GM23338 (cell line): ENCODE data around the gene TBC1D5. TPM values are rescaled to one million over a fixed set of nuclear protein-coding genes. Genes with fewer than 3 reads are reported as not detected.

Experiments used
- ATAC-seq: fragments of 200-7000 bp; cut with Tn5 transposase; 3 replicates; pipeline ENCODE4 v1.9.1; 2020
- DNase-seq: peaks from one replicate; pipeline ENCODE4 v3.0.0-alpha.2; 2015; ENCODE audit warnings: low spot score
- H2AFZ ChIP-seq: fragments of 200-600 bp; sonication (generic); 2 replicates; pipeline ENCODE4 v1.8.0; 2016; ENCODE audit warnings: antibody characterized with exemption, mild to moderate bottlenecking, moderate library complexity
- H3F3A ChIP-seq: fragments of 200-600 bp; sonication (generic); replicated peaks from 2 replicates; pipeline ENCODE4 v1.8.0; 2017; ENCODE audit warnings: antibody characterized with exemption, mixed run types, low read depth
- H3K27ac ChIP-seq: fragments of 200-600 bp; sonication (generic); 2 replicates; pipeline ENCODE4 v1.6.1; 2016; ENCODE audit warnings: low read depth
- H3K27me3 ChIP-seq: fragments of 200-600 bp; sonication (generic); 2 replicates; pipeline ENCODE4 v1.8.0; 2016; ENCODE audit warnings: mild to moderate bottlenecking, mixed run types, moderate library complexity; ENCODE audit not compliant: insufficient read depth
- H3K36me3 ChIP-seq: fragments of 200-600 bp; sonication (generic); 2 replicates; pipeline ENCODE4 v1.8.0; 2016; ENCODE audit warnings: mild to moderate bottlenecking; ENCODE audit not compliant: insufficient read depth
- H3K4me1 ChIP-seq: fragments of 200-600 bp; sonication (generic); 2 replicates; pipeline ENCODE4 v1.8.0; 2016; ENCODE audit warnings: mild to moderate bottlenecking, moderate library complexity; ENCODE audit not compliant: insufficient read depth
- H3K4me2 ChIP-seq: fragments of 200-600 bp; sonication (generic); 2 replicates; pipeline ENCODE4 v1.7.1; 2017; ENCODE audit warnings: mixed run types
- H3K4me3 ChIP-seq: fragments of 200-600 bp; sonication (generic); 2 replicates; pipeline ENCODE4 v1.6.1; 2016; ENCODE audit warnings: mixed run types
- H3K79me2 ChIP-seq: fragments of 200-600 bp; sonication (generic); replicated peaks from 2 replicates; pipeline ENCODE4 v1.8.0; 2017; ENCODE audit warnings: mild to moderate bottlenecking; ENCODE audit not compliant: insufficient read depth
- H3K9me2 ChIP-seq: fragments of 200-600 bp; sonication (generic); 2 replicates; pipeline ENCODE4 v1.8.0; 2017; ENCODE audit not compliant: insufficient read depth
- H4K20me1 ChIP-seq: fragments of 200-600 bp; sonication (generic); replicated peaks from 2 replicates; pipeline ENCODE4 v1.8.0; 2017; ENCODE audit warnings: mild to moderate bottlenecking; ENCODE audit not compliant: insufficient read depth
- H3K27ac Mint-ChIP-seq: 2 replicates; pipeline ENCODE4 v1.8.0; 2020; ENCODE audit warnings: inconsistent platforms, mild to moderate bottlenecking, moderate library complexity, mixed read lengths
- H3K27me3 Mint-ChIP-seq: 3 replicates; pipeline ENCODE4 v1.8.0; 2022; ENCODE audit warnings: low read depth, mild to moderate bottlenecking, moderate library complexity, mixed read lengths, inconsistent platforms; ENCODE audit not compliant: insufficient read depth, poor library complexity
- H3K36me3 Mint-ChIP-seq: 3 replicates; pipeline ENCODE4 v1.8.0; 2021; ENCODE audit warnings: low read depth, mild to moderate bottlenecking, inconsistent platforms, moderate library complexity, mixed read lengths
- H3K4me1 Mint-ChIP-seq: 3 replicates; pipeline ENCODE4 v1.8.0; 2020; ENCODE audit warnings: mild to moderate bottlenecking, inconsistent platforms, mixed read lengths
- H3K4me3 Mint-ChIP-seq: 3 replicates; pipeline ENCODE4 v1.8.0; 2021; ENCODE audit warnings: moderate library complexity, mild to moderate bottlenecking, inconsistent platforms, mixed read lengths
- H3K9me3 Mint-ChIP-seq: 3 replicates; pipeline ENCODE4 v1.8.0; 2020; ENCODE audit warnings: moderate library complexity, mild to moderate bottlenecking, inconsistent platforms, mixed read lengths
- CREB1 ChIP-seq: fragments of 250-450 bp; sonication (Bioruptor Pico); IDR thresholded peaks from 2 replicates; pipeline ENCODE4 v1.5.0; 2020; ENCODE audit warnings: low read depth, mild to moderate bottlenecking, moderate library complexity
- EZH2 ChIP-seq: fragments of 200-600 bp; sonication (generic); IDR thresholded peaks from one replicate; pipeline ENCODE4 v1.8.0; 2017; ENCODE audit warnings: antibody characterized with exemption, mild to moderate bottlenecking, low read depth; ENCODE audit not compliant: unreplicated experiment
- EZH2phosphoT487 ChIP-seq: fragments of 200-600 bp; sonication (generic); IDR thresholded peaks from one replicate; pipeline ENCODE4 v1.8.1; 2018; ENCODE audit warnings: antibody characterized with exemption; ENCODE audit not compliant: unreplicated experiment
- JUNB ChIP-seq: IDR thresholded peaks from one replicate; pipeline ENCODE4 v1.6.1; 2016; ENCODE audit warnings: antibody characterized with exemption; ENCODE audit not compliant: unreplicated experiment
- NANOG ChIP-seq: IDR thresholded peaks from 2 replicates; pipeline ENCODE4 v1.6.1; 2016; ENCODE audit warnings: antibody characterized with exemption, borderline replicate concordance
- POLR2AphosphoS5 ChIP-seq: IDR thresholded peaks from 2 replicates; pipeline ENCODE4 v1.6.1; 2016; ENCODE audit warnings: antibody characterized with exemption, low read depth
- REST ChIP-seq: IDR thresholded peaks from one replicate; pipeline ENCODE4 v1.6.1; 2018; ENCODE audit warnings: antibody characterized with exemption; ENCODE audit not compliant: unreplicated experiment
- STAT1 ChIP-seq: IDR thresholded peaks from one replicate; pipeline ENCODE4 v1.6.1; 2016; ENCODE audit warnings: antibody characterized with exemption; ENCODE audit not compliant: unreplicated experiment
- ZNF114 ChIP-seq: fragments of 250-450 bp; sonication (Bioruptor Pico); IDR thresholded peaks from 2 replicates; pipeline ENCODE4 v1.5.0; 2020; ENCODE audit warnings: mild to moderate bottlenecking, moderate library complexity
- ZNF331 ChIP-seq: fragments of 250-450 bp; sonication (Bioruptor Pico); IDR thresholded peaks from 2 replicates; pipeline ENCODE4 v1.5.0; 2020; ENCODE audit warnings: low read depth, mild to moderate bottlenecking, moderate library complexity
- polyA plus RNA-seq: library from polyadenylated mRNA; unstranded; fragments of >200 nt; fragmentation: Nextera tagmentation; extraction: Ambion mirVana; gene quantifications from 2 replicates; pipeline ENCODE4 v1.2.1, GENCODE V29; 2016
- total RNA-seq: library from RNA; depleted of rRNA; stranded (reverse); fragments of >200 nt; shearing (Covaris generic); gene quantifications from 2 replicates; pipeline ENCODE4 v1.2.3, GENCODE V29; 2014
- TF ChIP-seq, protein P1 (sequence below), 2 experiments: fragments of 200-600 bp in 1 of 2; sonication (generic) in 1 of 2; conservative IDR thresholded peaks; 2 replicates each; pipeline versions ENCODE4 v1.5.1 to v1.6.1; 2016 to 2017; ENCODE audit warnings: antibody characterized with exemption in 2 of 2, low read depth in 2 of 2, mild to moderate bottlenecking in 2 of 2, moderate library complexity in 1 of 2
- TF ChIP-seq, protein P2 (sequence below): fragments of 250-450 bp; sonication (Bioruptor Pico); IDR thresholded peaks from 2 replicates; pipeline ENCODE4 v1.5.0; 2020; ENCODE audit warnings: mild to moderate bottlenecking, moderate library complexity
- TF ChIP-seq, protein P3 (sequence below): IDR thresholded peaks from 2 replicates; pipeline ENCODE4 v1.6.1; 2016; ENCODE audit warnings: antibody characterized with exemption

Gene TBC1D5
- total and polyA plus RNA-seq, 2 experiments from 2014 or later = 21.8 to 48.1 TPM

GRCh38 chr3:17133632-17134545, 608.5 kb downstream of the TBC1D5 start:
- no peak overlapping the region for H3K4me3 Mint-ChIP-seq
- ATAC-seq = no peak
- no peaks in the 10 kb centered on the region for H3K36me3 Mint-ChIP-seq

More at GRCh38 chr3:17133632-17134545, 608.5 kb downstream of the TBC1D5 start:
- no peak for DNase-seq
- Histone ChIP-seq H3K4me3 (no peak overlapping the region), H3K9me2 (peaks cover 9% of the 10 kb centered on the region), H3K27ac (no peak overlapping the region), H3K4me2 (no peak overlapping the region), H3K36me3 (no peaks in the 10 kb centered on the region; the same call in 1 of the 2 replicates), H4K20me1 (no peaks in the 10 kb centered on the region), H3K4me1 (no peaks in the 10 kb centered on the region), H3F3A (no peaks in the 10 kb centered on the region), H2AFZ (no peak overlapping the region), H3K27me3 (no peaks in the 10 kb centered on the region), H3K79me2 (no peaks in the 10 kb centered on the region)
- TF ChIP-seq CREB1 (CRISPR knock-in tag) = no peak
- TF ChIP-seq JUNB = no peak
- no peak for TF ChIP-seq ZNF114 (CRISPR knock-in tag)
- TF ChIP-seq, protein P1, sequence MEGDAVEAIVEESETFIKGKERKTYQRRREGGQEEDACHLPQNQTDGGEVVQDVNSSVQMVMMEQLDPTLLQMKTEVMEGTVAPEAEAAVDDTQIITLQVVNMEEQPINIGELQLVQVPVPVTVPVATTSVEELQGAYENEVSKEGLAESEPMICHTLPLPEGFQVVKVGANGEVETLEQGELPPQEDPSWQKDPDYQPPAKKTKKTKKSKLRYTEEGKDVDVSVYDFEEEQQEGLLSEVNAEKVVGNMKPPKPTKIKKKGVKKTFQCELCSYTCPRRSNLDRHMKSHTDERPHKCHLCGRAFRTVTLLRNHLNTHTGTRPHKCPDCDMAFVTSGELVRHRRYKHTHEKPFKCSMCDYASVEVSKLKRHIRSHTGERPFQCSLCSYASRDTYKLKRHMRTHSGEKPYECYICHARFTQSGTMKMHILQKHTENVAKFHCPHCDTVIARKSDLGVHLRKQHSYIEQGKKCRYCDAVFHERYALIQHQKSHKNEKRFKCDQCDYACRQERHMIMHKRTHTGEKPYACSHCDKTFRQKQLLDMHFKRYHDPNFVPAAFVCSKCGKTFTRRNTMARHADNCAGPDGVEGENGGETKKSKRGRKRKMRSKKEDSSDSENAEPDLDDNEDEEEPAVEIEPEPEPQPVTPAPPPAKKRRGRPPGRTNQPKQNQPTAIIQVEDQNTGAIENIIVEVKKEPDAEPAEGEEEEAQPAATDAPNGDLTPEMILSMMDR (conservative IDR thresholded peaks at IDR 0.05; ENCODE audit: low read depth in 2 of 2) = no peak
- no peak for TF ChIP-seq REST
- TF ChIP-seq, protein P2, sequence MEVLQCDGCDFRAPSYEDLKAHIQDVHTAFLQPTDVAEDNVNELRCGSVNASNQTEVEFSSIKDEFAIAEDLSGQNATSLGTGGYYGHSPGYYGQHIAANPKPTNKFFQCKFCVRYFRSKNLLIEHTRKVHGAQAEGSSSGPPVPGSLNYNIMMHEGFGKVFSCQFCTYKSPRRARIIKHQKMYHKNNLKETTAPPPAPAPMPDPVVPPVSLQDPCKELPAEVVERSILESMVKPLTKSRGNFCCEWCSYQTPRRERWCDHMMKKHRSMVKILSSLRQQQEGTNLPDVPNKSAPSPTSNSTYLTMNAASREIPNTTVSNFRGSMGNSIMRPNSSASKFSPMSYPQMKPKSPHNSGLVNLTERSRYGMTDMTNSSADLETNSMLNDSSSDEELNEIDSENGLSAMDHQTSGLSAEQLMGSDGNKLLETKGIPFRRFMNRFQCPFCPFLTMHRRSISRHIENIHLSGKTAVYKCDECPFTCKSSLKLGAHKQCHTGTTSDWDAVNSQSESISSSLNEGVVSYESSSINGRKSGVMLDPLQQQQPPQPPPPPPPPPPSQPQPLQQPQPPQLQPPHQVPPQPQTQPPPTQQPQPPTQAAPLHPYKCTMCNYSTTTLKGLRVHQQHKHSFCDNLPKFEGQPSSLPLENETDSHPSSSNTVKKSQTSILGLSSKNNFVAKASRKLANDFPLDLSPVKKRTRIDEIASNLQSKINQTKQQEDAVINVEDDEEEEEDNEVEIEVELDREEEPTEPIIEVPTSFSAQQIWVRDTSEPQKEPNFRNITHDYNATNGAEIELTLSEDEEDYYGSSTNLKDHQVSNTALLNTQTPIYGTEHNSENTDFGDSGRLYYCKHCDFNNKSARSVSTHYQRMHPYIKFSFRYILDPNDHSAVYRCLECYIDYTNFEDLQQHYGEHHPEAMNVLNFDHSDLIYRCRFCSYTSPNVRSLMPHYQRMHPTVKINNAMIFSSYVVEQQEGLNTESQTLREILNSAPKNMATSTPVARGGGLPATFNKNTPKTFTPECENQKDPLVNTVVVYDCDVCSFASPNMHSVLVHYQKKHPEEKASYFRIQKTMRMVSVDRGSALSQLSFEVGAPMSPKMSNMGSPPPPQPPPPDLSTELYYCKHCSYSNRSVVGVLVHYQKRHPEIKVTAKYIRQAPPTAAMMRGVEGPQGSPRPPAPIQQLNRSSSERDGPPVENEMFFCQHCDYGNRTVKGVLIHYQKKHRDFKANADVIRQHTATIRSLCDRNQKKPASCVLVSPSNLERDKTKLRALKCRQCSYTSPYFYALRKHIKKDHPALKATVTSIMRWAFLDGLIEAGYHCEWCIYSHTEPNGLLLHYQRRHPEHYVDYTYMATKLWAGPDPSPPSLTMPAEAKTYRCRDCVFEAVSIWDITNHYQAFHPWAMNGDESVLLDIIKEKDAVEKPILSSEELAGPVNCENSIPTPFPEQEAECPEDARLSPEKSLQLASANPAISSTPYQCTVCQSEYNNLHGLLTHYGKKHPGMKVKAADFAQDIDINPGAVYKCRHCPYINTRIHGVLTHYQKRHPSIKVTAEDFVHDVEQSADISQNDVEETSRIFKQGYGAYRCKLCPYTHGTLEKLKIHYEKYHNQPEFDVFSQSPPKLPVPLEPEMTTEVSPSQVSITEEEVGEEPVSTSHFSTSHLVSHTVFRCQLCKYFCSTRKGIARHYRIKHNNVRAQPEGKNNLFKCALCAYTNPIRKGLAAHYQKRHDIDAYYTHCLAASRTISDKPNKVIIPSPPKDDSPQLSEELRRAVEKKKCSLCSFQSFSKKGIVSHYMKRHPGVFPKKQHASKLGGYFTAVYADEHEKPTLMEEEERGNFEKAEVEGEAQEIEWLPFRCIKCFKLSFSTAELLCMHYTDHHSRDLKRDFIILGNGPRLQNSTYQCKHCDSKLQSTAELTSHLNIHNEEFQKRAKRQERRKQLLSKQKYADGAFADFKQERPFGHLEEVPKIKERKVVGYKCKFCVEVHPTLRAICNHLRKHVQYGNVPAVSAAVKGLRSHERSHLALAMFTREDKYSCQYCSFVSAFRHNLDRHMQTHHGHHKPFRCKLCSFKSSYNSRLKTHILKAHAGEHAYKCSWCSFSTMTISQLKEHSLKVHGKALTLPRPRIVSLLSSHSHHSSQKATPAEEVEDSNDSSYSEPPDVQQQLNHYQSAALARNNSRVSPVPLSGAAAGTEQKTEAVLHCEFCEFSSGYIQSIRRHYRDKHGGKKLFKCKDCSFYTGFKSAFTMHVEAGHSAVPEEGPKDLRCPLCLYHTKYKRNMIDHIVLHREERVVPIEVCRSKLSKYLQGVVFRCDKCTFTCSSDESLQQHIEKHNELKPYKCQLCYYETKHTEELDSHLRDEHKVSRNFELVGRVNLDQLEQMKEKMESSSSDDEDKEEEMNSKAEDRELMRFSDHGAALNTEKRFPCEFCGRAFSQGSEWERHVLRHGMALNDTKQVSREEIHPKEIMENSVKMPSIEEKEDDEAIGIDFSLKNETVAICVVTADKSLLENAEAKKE (CRISPR knock-in tag) = no peak
- TF ChIP-seq NANOG = no peak
- TF ChIP-seq POLR2AphosphoS5 = no peak
- TF ChIP-seq EZH2 = no peak
- no peak for TF ChIP-seq STAT1
- TF ChIP-seq, protein P3, sequence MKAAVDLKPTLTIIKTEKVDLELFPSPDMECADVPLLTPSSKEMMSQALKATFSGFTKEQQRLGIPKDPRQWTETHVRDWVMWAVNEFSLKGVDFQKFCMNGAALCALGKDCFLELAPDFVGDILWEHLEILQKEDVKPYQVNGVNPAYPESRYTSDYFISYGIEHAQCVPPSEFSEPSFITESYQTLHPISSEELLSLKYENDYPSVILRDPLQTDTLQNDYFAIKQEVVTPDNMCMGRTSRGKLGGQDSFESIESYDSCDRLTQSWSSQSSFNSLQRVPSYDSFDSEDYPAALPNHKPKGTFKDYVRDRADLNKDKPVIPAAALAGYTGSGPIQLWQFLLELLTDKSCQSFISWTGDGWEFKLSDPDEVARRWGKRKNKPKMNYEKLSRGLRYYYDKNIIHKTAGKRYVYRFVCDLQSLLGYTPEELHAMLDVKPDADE = no peak
- no peak for TF ChIP-seq EZH2phosphoT487
- no peak for TF ChIP-seq ZNF331
- peaks cover 2% of the 10 kb centered on the region for H3K27me3 Mint-ChIP-seq
- peaks cover 4% of the 10 kb centered on the region; the same call in 2 of the 3 replicates for H3K9me3 Mint-ChIP-seq
- no peaks in the 10 kb centered on the region for H3K4me1 Mint-ChIP-seq
- no peak overlapping the region for H3K27ac Mint-ChIP-seq
